Skin epidermis (tissue), 12 donors: ENCODE data around the gene CENPU.

Source experiments
- H3K27ac ChIP-seq, 21 experiments: fragments of 200-600 bp; sonication (generic) in 11 of 21; one replicate each; pipeline ENCODE4 v1.5.0; 2020; ENCODE audit warnings: mild to moderate bottlenecking in 3 of 21, inconsistent platforms in 2 of 21, moderate library complexity in 2 of 21
- H3K4me3 ChIP-seq, 7 experiments: fragments of 200-600 bp; sonication (generic) in 2 of 7; one replicate each; pipeline ENCODE4 v1.5.0; 2020; ENCODE audit warnings: inconsistent platforms in 2 of 7, mild to moderate bottlenecking in 2 of 7, moderate library complexity in 1 of 7

The CENPU gene

DNA sequence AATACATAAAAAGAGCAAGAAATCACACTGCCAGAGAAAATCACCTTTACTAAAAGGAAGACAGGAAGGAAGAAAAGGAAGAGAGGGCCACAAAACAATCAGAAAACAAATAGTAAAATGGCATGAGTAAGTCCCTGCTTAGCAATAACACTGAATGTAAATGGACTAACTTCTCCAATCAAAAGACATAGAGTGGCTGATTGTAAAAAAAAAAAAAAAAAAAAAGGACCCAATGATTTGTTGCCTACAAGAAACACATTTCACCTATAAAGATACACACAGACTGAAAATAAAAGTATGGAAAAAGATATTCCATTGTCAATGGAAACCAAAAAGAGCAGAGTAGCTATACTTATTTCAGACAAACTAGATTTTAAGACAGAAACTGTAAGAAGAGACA, 12.6 kb downstream of the CENPU start:
- no peak overlapping the region for H3K27ac ChIP-seq
- no peak overlapping the region for H3K4me3 ChIP-seq

GRCh38 chr4:184719407-184719806, 14.5 kb downstream of the CENPU start:
- Histone ChIP-seq H3K4me3 (no peak overlapping the region), H3K27ac (no peak overlapping the region)

DNA sequence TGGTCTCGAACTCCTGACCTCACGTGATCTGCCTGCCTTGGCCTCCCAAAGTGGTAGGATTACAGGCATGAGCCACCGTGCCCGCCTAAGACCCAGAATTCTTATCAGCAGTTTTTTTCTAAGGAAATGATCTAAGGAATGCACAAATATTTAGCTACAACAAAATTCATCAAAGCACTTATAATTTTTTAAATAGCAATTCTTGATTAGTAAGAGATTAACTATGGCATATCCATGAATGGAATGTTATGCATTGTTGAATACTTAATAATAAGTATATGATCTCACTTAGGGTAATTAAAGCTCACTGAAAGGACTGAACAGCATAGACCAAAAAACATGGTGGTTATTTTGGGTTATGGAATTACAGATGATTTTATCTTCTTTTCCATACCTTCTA, 18.4 kb downstream of the CENPU start:
- Histone ChIP-seq H3K27ac (no peak overlapping the region), H3K4me3 (no peak overlapping the region)

GRCh38 chr4:184713887-184714286, 20.0 kb downstream of the CENPU start:
- H3K4me3 ChIP-seq, result no peak overlapping the region
- H3K27ac ChIP-seq, result no peak overlapping the region

DNA sequence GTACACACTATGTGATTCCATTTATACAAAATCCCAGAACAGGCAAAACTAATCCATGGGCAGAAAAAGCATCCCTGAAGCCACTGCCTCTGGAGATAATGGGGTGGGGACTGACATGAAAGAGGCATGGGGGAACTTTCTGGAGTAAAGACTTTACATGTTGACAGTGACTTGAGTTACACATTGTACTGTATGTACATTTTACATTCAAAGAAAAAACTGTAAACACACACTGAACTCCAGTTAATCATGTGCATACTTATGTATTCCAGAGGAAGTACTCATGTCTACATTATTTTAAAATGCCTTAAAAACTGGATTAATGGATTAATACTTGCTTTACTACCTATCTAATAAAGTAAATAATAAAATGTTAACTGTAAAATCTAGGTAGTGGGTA, 21.6 kb downstream of the CENPU start:
- H3K4me3 ChIP-seq, result no peak overlapping the region
- no peak overlapping the region for H3K27ac ChIP-seq

- Histone ChIP-seq H3K27ac (no peak overlapping the region), H3K4me3 (no peak overlapping the region)
These were observed 27.4 kb downstream of the CENPU start for GRCh38 chr4:184706453-184706852.

DNA sequence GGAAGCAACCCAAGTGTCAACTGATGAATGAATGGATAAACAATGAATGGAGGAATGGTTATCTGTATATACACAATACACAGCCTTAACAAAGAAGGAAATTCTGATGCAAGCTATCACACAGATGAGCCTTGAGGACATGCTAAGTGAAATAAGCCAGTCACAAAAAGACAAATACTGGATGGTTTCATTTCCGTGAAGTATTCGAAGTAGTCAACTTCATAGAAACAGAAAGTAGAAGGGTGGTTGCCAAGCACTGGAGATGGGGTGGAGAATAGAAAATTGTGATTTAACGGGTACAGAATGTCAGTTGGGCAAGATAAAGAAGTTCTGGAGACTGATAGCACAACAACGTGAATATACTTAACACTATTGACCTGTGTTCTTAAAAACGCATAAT, 28.2 kb downstream of the CENPU start:
- Histone ChIP-seq H3K27ac (no peak overlapping the region), H3K4me3 (no peak overlapping the region)

DNA sequence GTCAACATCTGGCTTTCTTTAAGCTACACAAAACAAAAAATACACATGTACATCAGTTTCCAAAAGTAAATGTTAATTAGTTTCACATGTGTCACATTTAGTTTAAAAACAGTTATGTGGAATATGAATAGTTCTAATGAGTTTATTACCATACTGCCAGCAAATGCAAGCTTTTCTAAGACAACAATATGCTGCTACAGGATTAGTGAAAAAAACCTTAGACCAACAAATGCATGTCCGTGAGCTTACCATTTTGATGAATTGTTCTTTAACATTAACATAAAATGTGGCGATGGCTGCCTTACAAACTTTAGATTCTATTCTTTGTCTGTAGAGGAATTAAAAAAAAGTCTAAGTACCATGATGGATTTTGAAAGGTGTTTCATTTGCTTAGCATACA, 31.8 kb downstream of the CENPU start:
- Histone ChIP-seq H3K27ac (no peak overlapping the region), H3K4me3 (no peak overlapping the region)

DNA sequence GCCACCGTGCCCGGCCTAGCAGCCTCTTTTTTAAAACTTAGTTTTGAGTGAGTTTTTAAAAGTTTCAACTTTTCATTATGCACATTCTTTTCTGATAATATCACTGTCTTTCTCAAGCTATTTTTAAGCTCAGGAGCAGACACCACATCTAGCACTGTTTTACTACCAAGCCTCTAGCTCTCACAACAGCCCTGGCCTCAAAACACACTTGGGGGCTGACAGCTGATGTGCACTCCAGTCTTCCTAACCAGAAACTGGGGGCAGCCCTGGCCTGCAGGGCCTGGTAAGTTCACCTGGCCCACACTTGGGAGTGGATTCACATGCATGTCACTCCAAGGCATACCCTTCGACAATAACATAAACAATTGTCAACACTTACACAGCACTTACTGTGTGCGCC, 34.0 kb downstream of the CENPU start:
- Histone ChIP-seq H3K4me3 (no peak overlapping the region), H3K27ac (no peak overlapping the region)

- Histone ChIP-seq H3K27ac (no peak overlapping the region), H3K4me3 (no peak overlapping the region)
These were observed 35.9 kb downstream of the CENPU start for GRCh38 chr4:184697956-184698355.

GRCh38 chr4:184695178-184695896, 38.6 kb downstream of the CENPU start:
- Histone ChIP-seq H3K27ac (peak overlapping the region in 4 of 21 experiments; percentile 12 to 41 (median 30)), H3K4me3 (no peak overlapping the region)

DNA sequence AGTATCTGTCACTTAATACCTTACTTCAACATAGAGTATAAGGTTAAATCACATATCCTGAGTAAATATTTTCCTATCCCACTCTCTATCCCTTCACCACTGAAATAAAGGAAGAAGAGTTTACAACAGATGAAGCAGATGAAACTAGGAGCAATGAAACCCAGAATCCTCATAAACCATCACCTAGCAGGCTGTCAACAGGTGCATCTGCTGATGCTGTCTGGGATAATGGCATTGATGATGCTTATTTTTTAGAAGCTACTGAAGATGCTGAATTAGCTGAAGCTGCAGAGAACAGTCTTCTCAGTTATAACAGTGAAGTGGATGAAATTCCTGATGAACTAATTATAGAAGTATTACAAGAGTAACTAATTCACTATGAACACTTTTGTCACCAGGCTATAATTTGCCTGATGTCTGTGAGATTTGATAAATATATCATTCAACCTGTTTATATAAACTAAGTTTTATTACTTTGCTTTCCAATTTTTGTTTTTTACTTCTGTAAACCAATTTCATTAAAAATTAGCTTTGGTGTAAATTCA, 39.4 kb downstream of the CENPU start:
- H3K4me3 ChIP-seq, result no peak overlapping the region
- no peak overlapping the region for H3K27ac ChIP-seq

GRCh38 chr4:184693056-184693455, 40.8 kb downstream of the CENPU start:
- no peak overlapping the region for H3K4me3 ChIP-seq
- H3K27ac ChIP-seq, result no peak overlapping the region

- H3K4me3 ChIP-seq, result no peak overlapping the region
- no peak overlapping the region for H3K27ac ChIP-seq
These were observed 44.2 kb downstream of the CENPU start for GRCh38 chr4:184689681-184690080.

GRCh38 chr4:184688447-184688846, 45.4 kb downstream of the CENPU start:
- no peak overlapping the region for H3K4me3 ChIP-seq
- peak overlapping the region in 2 of 21 experiments; percentile 6 to 48 for H3K27ac ChIP-seq

- peak overlapping the region in 1 of 21 experiments; percentile 6 for H3K27ac ChIP-seq
- no peak overlapping the region for H3K4me3 ChIP-seq
These were observed 45.9 kb downstream of the CENPU start for GRCh38 chr4:184688005-184688404.

- Histone ChIP-seq H3K27ac (peak overlapping the region in 1 of 21 experiments; percentile 43), H3K4me3 (no peak overlapping the region)
These were observed 49.3 kb downstream of the CENPU start for GRCh38 chr4:184684491-184685189.

DNA sequence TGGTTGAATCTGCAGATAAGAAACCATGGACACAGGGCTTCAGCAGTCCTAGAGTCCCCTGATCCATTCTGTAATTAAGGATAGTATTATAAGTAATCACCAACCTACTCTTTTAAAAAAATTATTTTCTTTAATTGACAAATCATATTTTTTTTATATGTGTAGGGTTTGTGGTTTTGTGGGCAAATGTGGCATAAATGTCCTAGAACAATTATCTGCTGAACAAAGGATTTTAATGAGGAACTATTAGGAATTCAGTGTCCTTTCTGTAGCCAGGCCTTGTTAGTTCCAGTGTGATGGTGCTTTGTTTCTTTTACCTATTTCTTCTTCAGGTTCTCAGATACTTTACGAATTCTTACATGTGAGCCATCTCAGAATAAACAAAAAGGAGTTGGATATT, 52.0 kb downstream of the CENPU start:
- H3K27ac ChIP-seq, result no peak overlapping the region
- H3K4me3 ChIP-seq, result no peak overlapping the region

DNA sequence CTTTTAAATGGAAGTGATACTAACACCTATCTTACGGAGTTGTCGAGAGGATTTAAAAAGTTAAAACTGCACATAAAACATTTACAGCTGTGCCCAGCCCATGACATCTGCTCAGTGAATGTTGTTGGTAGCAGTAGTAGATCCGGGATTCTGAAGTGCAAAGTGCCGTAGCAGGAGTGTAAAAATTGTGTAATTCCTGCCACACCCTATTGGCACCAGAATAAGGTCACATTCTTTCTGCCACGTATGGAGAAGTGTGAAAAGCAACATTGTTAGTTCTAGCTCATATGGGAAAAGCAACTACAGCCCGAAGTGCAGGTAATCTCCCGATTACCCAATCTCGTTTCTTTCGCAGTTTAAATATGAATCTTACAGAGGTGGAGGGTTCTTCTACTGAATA, 53.2 kb downstream of the CENPU start:
- Histone ChIP-seq H3K27ac (no peak overlapping the region), H3K4me3 (no peak overlapping the region)

GRCh38 chr4:184675821-184676492, 57.9 kb downstream of the CENPU start:
- Histone ChIP-seq H3K4me3 (no peak overlapping the region), H3K27ac (no peak overlapping the region)

DNA sequence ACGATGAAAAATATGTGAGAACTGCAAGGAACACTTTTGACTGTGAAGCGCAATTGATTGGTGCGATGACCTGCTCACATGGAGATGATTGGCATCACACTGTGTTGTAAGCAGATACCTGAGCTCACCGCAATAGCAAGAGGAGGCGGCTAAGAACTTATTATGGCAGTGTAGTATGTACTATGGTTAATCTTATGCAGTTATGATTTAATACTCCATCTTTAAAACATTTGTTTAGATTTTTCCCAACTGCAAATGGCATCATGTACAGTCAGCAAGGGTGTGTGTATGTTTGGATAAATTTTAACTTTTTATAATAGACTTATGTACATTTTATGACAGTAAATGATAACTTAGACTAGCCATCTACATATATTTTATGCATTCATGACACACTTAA, 58.9 kb downstream of the CENPU start:
- H3K27ac ChIP-seq, result no peak overlapping the region
- no peak overlapping the region for H3K4me3 ChIP-seq
